ENCODE measurements around the gene C3. TPM values are rescaled to one million over a fixed set of nuclear protein-coding genes. Genes with fewer than 3 reads are reported as not detected.
"Not testable (repeated sequence)": the region's sequence is repeated elsewhere in the genome, so short reads cannot be mapped to it uniquely, and the experiment has no call there.

C3 gene
- total RNA-seq, 1 experiment from 2014 or later, result 658 TPM

GRCh38 chr19:6632747-6633455 lies 87.5 kb downstream of the C3 start:
- peaks cover 10% of the 10 kb centered on the region for H3K4me1 Mint-ChIP-seq (ENCODE audit: low read depth, unreplicated experiment)
- not testable (repeated sequence) for H3K27ac Mint-ChIP-seq (ENCODE audit: unreplicated experiment); H3K36me3 Mint-ChIP-seq (ENCODE audit: insufficient read depth, unreplicated experiment); BruUV-seq (replicated peaks); H3K4me3 Mint-ChIP-seq (ENCODE audit: low read depth, unreplicated experiment); H3K9me3 Mint-ChIP-seq (ENCODE audit: low read depth, unreplicated experiment)
- intact Hi-C loops (cut with micrococcal nuclease; ENCODE audit: unreplicated experiment), result loop anchor here (2.0 kb wide), 3 partner anchors 72 to 230 kb away; no protein-coding TSS in a partner anchor
- peak; percentile 37 for TF ChIP-seq CTCF (IDR thresholded peaks at IDR 0.05; ENCODE audit: unreplicated experiment)
- peaks cover 12% of the 10 kb centered on the region for H3K27me3 Mint-ChIP-seq (ENCODE audit: unreplicated experiment)
- peak; percentile 78 for DNase-seq
- CTCF ChIA-PET, result interaction anchor here (0.6 to 1.2 kb wide), 4 partner anchors 53 to 654 kb away, joined by 3 to 10 read pairs (median 4); no protein-coding TSS in a partner anchor

DNA sequence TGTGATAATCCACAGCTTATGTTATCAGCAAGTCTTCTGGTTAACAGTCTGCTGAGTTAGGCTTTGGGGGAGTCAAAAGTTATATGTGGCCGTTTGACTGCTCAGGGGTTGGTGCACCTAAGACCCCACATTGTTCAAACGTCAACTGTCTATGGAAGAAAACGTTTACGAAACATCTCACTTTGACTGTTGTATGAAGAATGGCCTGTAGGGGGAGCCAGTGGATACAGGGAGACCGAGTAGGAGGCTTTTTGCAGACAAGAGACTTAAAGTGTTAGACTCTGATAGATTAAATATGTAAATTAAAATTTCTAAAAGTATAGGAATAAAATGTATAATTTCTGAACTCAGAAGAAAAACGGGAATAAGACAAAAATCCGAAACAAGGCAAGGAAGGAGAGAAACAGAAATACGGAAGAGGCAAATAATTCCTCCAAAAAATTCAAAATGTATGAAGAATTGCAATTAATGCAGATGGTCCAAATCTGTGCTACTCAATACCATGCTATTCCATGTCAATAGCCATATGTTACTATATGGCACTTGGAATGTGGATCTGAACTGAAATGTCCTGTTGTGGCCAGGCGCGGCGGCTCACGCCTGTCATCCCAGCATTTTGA lies 88.3 kb downstream of the C3 start:
- peak; percentile 17 for TF ChIP-seq CTCF (IDR thresholded peaks at IDR 0.05; ENCODE audit: unreplicated experiment)
- Mint-ChIP-seq H3K4me3 (ENCODE audit: low read depth, unreplicated experiment) (no peak overlapping the region), H3K27ac (ENCODE audit: unreplicated experiment) (no peak overlapping the region), H3K27me3 (ENCODE audit: unreplicated experiment) (peaks cover 12% of the 10 kb centered on the region), H3K36me3 (ENCODE audit: insufficient read depth, unreplicated experiment) (no peaks in the 10 kb centered on the region), H3K4me1 (ENCODE audit: low read depth, unreplicated experiment) (peaks cover 10% of the 10 kb centered on the region), H3K9me3 (ENCODE audit: low read depth, unreplicated experiment) (peaks cover under 1% of the 10 kb centered on the region)
- CTCF ChIA-PET, result interaction anchor here (0.6 kb wide), 1 partner anchor 655 kb away, joined by 4 read pairs; no protein-coding TSS in a partner anchor
- peak; percentile 75 for DNase-seq
- intact Hi-C loops (cut with micrococcal nuclease; ENCODE audit: unreplicated experiment), result loop anchor here (2.0 kb wide), 3 partner anchors 71 to 231 kb away; no protein-coding TSS in a partner anchor
- no TSS peak for BruUV-seq (replicated peaks)

Small RNAs within 50 kb of the gene (microRNA-seq; reads per million reads assigned to microRNA genes)
- gene MIR6791, result not detected

Other genes with a start within 250 kb of the C3 start
- not detected in 2 replicates for gene DENND1C, start 238.9 kb downstream of the C3 start, total RNA-seq (2022)
- 1.4 and 1.5 TPM in 2 replicates for gene TUBB4A, start 218.3 kb downstream of the C3 start, total RNA-seq (2022)
- 0.92 and 1.6 TPM in 2 replicates for gene TNFSF9, start 189.6 kb downstream of the C3 start, total RNA-seq (2022)
- gene CD70, start 129.5 kb downstream of the C3 start, total RNA-seq (2022), result 0.68 TPM in 1 of 2 replicates, not detected in the other
- gene TNFSF14, start 50.5 kb downstream of the C3 start, total RNA-seq (2022), result 4.3 TPM in 2 replicates
- gene GPR108, start 16.9 kb upstream of the C3 start, total RNA-seq (2022), result 67.7 and 69.0 TPM in 2 replicates
- 86.0 and 95.8 TPM in 2 replicates for gene TRIP10, start 19.0 kb upstream of the C3 start, total RNA-seq (2022)
- gene SH2D3A, start 46.8 kb upstream of the C3 start, total RNA-seq (2022), result 62.0 and 64.0 TPM in 2 replicates
- 0.28 and 0.37 TPM in 2 replicates for gene VAV1, start 52.1 kb upstream of the C3 start, total RNA-seq (2022)
- gene ADGRE1, start 166.9 kb upstream of the C3 start, total RNA-seq (2022), result not detected in 2 replicates